Calu3 (cell line): ENCODE data around the gene PNKD. TPM values are rescaled to one million over a fixed set of nuclear protein-coding genes. Genes with fewer than 3 reads are reported as not detected.

Experiments used
- BruUV-seq: library from RNA; stranded (reverse); fragments of 400-500 nt; replicated peaks from 2 replicates; lab custom pipeline; 2021; lab: Mats Ljungman, UMichigan
- CTCF ChIA-PET: fragments of 300-600 bp; sonication (Branson Sonifier 250); formaldehyde crosslinking; loops from one replicate; lab custom pipeline; 2022; ENCODE audit warnings: antibody characterized with exemption; lab: Charles Lee
- DNase-seq: peaks from one replicate; pipeline ENCODE4 v3.0.0; 2022
- H3K27ac Mint-ChIP-seq: one replicate; pipeline ENCODE4 v1.8.0; 2022; ENCODE audit warnings: mixed read lengths; ENCODE audit not compliant: unreplicated experiment
- H3K27me3 Mint-ChIP-seq: one replicate; pipeline ENCODE4 v1.8.0; 2022; ENCODE audit warnings: mixed read lengths; ENCODE audit not compliant: unreplicated experiment
- H3K36me3 Mint-ChIP-seq: one replicate; pipeline ENCODE4 v1.8.0; 2022; ENCODE audit warnings: mild to moderate bottlenecking, moderate library complexity, mixed read lengths; ENCODE audit not compliant: insufficient read depth, unreplicated experiment
- H3K4me1 Mint-ChIP-seq: one replicate; pipeline ENCODE4 v1.8.0; 2022; ENCODE audit warnings: mild to moderate bottlenecking, low read depth, mixed read lengths; ENCODE audit not compliant: unreplicated experiment
- H3K4me3 Mint-ChIP-seq: one replicate; pipeline ENCODE4 v1.8.0; 2022; ENCODE audit warnings: mild to moderate bottlenecking, low read depth, moderate library complexity, mixed read lengths; ENCODE audit not compliant: unreplicated experiment
- H3K9me3 Mint-ChIP-seq: one replicate; pipeline ENCODE4 v1.8.0; 2022; ENCODE audit warnings: low read depth, mixed read lengths; ENCODE audit not compliant: unreplicated experiment
- CTCF ChIP-seq: fragments of 200-600 bp; IDR thresholded peaks from one replicate; pipeline ENCODE4 v1.8.0; 2022; ENCODE audit warnings: antibody characterized with exemption; ENCODE audit not compliant: unreplicated experiment
- intact Hi-C: fragments of 100-400 bp; cut with micrococcal nuclease; formaldehyde crosslinking; loops from one replicate; pipeline ENCODE4 v1.10.0; 2022; ENCODE audit not compliant: unreplicated experiment
- total RNA-seq: library from RNA; stranded (reverse); gene quantifications from 2 replicates; pipeline ENCODE4 v1.2.3, GENCODE V29; 2022

Gene PNKD
- total RNA-seq, 1 experiment from 2014 or later, result 46.8 TPM

GRCh38 chr2:218262631-218263586, 7.4 kb upstream of the PNKD start:
- intact Hi-C loops, result loop anchor here (5.0 kb wide), 1 partner anchor 76 kb away; no protein-coding TSS in a partner anchor
- H3K4me3 Mint-ChIP-seq, result no peak overlapping the region

GRCh38 chr2:218263817-218264641, 6.3 kb upstream of the PNKD start:
- CTCF ChIA-PET, result no interaction called here
- H3K27me3 Mint-ChIP-seq, result no peaks in the 10 kb centered on the region
- H3K4me3 Mint-ChIP-seq, result no peak overlapping the region
- BruUV-seq, result no TSS peak
- intact Hi-C loops, result loop anchor here (5.0 kb wide), 1 partner anchor 77 kb away; no protein-coding TSS in a partner anchor
- peaks cover 19% of the 10 kb centered on the region for H3K4me1 Mint-ChIP-seq
- peaks cover 50% of the 10 kb centered on the region for H3K36me3 Mint-ChIP-seq
- no peak for TF ChIP-seq CTCF
- no peak for DNase-seq
- no peaks in the 10 kb centered on the region for H3K9me3 Mint-ChIP-seq
- no peak overlapping the region for H3K27ac Mint-ChIP-seq

More at GRCh38 chr2:218262631-218263586, 7.4 kb upstream of the PNKD start:
- Mint-ChIP-seq H3K4me1 (peaks cover 19% of the 10 kb centered on the region), H3K27ac (no peak overlapping the region), H3K27me3 (no peaks in the 10 kb centered on the region), H3K36me3 (peaks cover 58% of the 10 kb centered on the region), H3K9me3 (no peaks in the 10 kb centered on the region)
- no peak for TF ChIP-seq CTCF
- no TSS peak for BruUV-seq
- DNase-seq, result no peak
- CTCF ChIA-PET, result interaction anchor here (0.6 kb wide), 1 partner anchor 300 kb away, joined by 3 read pairs; no protein-coding TSS in a partner anchor

- no peak overlapping the region for H3K4me3 Mint-ChIP-seq
- intact Hi-C loops, result loop anchor here (5.0 kb wide), 1 partner anchor 78 kb away; no protein-coding TSS in a partner anchor
- CTCF ChIA-PET, result interaction anchor here (0.6 kb wide), 1 partner anchor 32 kb away, joined by 4 read pairs; no protein-coding TSS in a partner anchor
- no peak overlapping the region for H3K27ac Mint-ChIP-seq
- peaks cover 18% of the 10 kb centered on the region for H3K4me1 Mint-ChIP-seq
- H3K27me3 Mint-ChIP-seq, result no peaks in the 10 kb centered on the region
- H3K36me3 Mint-ChIP-seq, result peaks cover 57% of the 10 kb centered on the region
- no peaks in the 10 kb centered on the region for H3K9me3 Mint-ChIP-seq
- no TSS peak for BruUV-seq
- DNase-seq, result no peak
- no peak for TF ChIP-seq CTCF
Measured at GRCh38 chr2:218264773-218265561, 5.4 kb upstream of the PNKD start.
